HG03103 (cell line): ENCODE results near the gene NDUFB10.

Source experiments
- ATAC-seq: cut with Tn5 transposase; IDR thresholded peaks from one replicate; pipeline ENCODE4 v1.9.1; 2021; ENCODE audit warnings: low read depth; ENCODE audit not compliant: unreplicated experiment

NDUFB10 gene

GRCh38 chr16:1982013-1982433 is 22.7 kb downstream of the NDUFB10 start:
- no peak for ATAC-seq

DNA sequence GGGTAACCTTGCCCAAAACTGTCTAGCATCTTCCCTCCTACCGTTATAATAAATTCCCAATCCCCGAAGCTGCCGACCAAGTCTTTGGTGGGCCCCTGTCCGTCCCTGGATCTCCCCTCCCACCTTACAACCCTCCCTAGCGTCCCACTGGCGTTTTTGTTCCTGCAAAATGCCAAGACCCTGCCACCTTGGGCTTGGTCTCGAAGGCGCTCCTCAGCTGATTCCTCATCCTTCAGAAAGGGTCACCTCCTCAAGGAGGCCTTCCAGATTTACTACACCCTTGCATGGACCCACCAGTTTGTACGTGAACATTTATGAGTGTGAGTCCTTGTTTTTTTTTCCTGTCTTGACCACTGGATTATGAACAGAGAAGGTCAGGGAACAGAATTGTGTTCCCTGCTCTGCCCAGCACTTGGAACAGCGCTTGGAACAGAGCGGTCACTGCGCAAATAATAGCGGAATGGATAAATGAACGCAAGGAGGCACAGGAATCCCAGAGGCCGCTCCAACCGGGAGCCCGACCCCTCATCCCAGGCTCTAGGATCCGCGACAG is 23.7 kb downstream of the NDUFB10 start:
- ATAC-seq, result no peak

DNA sequence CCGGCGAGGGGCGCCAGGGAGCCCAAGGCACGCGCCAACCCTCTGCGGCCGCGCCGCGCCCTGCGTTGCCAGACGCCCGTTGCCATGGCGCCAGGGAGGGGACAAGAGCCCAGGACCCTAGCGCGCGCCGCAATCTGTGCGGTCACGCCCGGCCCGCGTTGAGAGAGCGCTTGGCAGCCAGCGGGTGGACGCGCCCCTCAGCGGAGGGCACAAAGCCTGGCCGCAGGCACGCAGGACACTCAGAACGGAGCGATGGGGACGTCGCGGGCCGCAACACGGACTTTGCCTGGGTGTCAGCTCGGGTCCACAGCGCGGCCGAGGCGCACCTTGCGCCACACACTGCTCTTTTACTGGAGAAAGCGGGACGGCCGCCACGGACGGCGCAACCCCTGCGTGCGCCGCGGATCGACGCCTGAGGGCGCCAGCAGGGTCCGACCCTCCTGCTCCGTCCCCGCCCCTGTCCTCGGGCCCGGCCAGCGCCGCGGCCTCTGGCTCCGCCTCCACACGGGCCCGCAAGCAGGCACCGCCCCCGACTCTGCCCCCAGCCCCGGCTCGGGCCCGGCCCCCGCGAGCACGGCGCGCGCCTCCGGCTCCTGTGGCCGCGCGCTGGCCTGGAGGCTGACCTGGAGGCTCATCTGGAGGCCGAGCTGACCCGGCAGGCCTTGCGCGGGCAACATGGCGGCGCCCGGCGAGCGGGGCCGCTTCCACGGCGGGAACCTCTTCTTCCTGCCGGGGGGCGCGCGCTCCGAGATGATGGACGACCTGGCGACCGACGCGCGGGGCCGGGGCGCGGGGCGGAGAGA is 24.4 kb downstream of the NDUFB10 start, which contains the start of gene GFER:
TSS of gene GFER (plus strand) at position 650 of the 803 bp plus-strand sequence. CDS start at position 676, 26 bp downstream.
- ATAC-seq, result peak; percentile 72

- no peak for ATAC-seq
Observed at GRCh38 chr16:1984347-1985225, 25.2 kb downstream of the NDUFB10 start.

DNA sequence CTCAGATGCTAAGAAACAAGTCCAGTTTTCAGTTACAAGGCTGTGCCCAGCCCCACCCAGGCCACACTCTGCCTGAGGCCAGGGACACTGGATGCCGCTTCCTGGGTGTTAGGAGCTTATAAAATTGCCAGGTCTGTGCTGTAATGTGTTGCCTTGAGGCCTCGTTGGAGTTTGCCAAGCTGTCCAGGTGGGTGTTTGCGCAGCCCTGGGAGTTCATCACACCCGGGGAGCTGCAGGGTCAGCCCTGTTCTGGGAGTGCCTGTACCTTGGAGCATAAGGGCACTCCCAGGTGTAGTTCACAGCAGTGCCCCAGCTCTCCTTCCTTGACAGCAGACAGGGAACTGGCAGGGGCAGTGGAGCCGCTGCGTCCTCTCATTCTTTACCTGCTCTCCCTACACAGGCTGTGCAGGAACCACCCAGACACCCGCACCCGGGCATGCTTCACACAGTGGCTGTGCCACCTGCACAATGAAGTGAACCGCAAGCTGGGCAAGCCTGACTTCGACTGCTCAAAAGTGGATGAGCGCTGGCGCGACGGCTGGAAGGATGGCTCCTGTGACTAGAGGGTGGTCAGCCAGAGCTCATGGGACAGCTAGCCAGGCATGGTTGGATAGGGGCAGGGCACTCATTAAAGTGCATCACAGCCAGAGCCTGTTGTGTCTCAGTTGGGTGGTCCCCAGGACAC is 26.3 kb downstream of the NDUFB10 start:
- no peak for ATAC-seq

DNA sequence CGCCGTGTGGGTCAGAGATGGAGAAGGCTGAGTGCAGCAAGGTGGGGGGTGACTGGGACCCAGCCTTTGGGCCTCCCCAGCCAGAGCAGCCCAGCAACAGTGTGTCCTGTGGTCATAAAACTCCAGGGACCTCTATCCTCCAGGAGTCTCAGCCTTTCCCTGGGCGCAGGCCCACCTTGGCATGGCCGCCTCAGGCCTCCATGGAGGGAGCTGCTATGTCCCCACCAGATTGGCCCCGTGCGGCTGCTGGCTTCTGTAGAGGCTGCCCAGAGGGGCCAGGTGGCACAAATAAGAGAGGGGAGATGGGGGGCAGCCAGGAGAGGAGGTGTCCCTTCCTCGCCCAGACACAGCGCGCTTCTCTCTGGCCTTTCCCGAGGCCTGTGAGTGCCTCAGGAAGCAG is 27.9 kb downstream of the NDUFB10 start:
- no peak for ATAC-seq

DNA sequence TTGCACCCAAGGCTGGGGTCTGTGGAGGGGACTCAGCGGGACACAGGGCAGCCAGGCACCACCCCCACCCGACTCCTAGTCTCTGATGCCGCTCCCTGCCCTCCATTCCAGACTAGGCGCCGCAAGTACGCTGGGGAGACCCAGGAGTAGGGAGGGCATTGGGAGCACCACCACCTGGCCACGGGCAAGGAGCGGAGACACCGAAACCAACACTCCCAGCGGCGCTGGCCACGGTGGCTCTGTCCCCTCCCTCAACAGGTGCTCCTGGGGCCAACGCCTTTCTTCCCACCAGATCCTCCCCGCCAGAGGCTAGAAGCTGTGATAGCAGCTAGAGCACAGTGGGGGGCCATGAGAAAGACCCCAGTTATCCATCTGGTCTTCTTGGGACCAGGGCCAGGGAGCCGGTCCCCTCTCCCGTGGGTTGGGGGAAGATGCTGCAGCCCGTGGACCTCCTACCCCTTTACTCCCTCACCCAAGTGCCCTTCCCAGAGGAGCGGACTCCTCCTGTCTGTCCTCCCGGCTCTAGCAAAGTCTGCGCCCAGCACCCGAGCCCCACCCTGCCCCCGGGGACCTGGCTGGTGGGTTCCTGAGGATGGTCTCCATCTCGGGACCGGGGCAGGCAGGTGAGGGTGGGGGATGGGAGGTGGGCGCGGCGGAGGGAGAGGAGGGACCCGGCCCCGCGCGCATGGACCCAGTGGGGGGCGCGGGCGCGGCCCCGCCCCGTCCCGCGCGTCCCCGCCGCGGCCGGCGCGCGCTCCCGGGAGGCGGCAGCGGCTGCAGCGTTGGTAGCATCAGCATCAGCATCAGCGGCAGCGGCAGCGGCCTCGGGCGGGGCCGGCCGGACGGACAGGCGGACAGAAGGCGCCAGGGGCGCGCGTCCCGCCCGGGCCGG is 30.1 kb downstream of the NDUFB10 start, which contains the start of gene SYNGR3:
TSS of gene SYNGR3 (plus strand) at position 762 of the 892 bp plus-strand sequence. CDS start 133 bp downstream, outside the sequence.
- ATAC-seq, result no peak

GRCh38 chr16:1990101-1990350 is 30.7 kb downstream of the NDUFB10 start:
- no peak for ATAC-seq

DNA sequence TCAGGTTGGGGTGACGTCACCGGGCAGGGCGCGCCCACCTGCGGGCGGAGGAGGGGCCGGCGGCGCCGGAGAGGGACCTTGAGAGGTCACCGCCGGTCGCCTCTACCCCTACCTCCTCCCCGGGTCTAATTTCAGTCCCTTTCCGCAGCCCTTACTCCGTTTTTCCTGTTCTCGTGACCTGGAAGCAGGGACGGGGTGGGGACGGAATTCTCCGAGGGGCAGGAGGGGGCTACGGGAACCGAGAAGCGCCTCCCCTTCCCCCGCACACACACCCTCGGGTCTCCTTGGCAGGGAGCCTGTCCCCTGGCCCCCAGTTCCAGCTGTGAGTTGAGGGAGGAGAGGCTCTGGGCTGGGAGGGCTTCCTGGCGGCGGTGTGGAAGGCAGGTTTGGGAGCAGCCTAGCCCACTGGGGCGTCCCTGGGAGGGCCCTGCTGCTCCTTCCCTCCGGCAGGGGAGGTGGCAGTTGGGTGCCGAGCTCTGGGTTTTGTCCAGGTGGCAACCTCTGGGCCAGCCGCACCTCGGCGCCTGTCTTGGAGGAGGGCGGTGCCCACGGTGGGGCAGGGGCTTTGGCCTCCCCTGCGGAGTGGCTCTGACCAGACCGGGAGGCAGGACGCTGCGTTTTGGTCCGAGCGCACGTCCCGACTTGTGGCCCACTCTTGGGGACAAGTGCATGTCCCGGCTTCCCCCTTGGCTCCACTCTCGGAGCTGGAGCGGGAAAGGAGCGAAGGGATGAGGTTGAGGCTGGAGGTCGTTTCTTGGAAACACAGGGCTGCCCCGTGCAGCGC is 31.2 kb downstream of the NDUFB10 start:
- no peak for ATAC-seq

- ATAC-seq, result no peak
Observed at GRCh38 chr16:1991135-1991551, 31.8 kb downstream of the NDUFB10 start.

- peak; percentile 8 for ATAC-seq
Observed at GRCh38 chr16:1991588-1991947, 32.2 kb downstream of the NDUFB10 start.

- peak; percentile 44 for ATAC-seq
Observed at GRCh38 chr16:1991948-1992703, 32.8 kb downstream of the NDUFB10 start.

- no peak for ATAC-seq
Observed at GRCh38 chr16:1992704-1993317, 33.5 kb downstream of the NDUFB10 start.

GRCh38 chr16:1993731-1994131 is 34.4 kb downstream of the NDUFB10 start:
- no peak for ATAC-seq

DNA sequence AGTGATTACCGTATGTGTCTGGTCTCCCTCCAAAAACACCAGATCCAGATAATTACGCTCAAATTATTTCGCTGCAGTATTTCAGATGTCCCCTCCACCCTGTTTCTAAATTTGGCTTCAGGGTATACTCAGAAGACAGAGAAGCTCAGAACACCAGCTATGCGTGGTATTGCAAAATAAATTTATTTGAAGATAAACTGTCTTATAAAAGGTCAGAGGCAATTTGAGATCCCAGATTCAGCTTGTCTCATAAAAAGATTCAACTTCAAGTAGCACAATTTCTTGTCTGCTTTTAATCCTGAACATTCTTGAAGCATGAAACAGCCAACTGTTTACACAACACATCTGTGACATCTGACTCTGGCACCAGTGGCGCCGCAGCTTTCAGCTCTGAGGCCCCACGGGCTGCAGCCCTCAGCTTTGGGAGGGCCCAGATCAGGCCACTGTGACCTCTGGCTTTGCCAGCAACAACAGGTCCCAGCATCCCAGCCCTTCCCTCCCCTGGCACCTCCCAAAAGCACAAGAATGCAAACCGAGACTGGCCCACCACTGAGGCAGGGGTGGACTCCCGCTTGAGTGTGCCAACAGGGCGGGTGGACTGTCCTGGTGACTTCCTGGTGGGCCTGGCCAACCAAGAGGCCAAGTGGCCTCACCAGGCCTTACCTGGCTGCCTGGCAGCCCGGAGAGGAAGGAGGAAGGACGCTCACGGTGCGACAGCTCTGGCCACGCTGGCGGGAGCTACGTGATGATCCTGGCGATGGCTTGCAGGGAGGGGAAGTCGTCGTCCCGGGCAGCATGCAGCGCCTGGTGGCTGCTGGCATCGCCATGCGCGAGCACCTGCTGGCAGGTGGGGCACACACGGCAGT is 38.4 kb downstream of the NDUFB10 start:
- ATAC-seq, result no peak

DNA sequence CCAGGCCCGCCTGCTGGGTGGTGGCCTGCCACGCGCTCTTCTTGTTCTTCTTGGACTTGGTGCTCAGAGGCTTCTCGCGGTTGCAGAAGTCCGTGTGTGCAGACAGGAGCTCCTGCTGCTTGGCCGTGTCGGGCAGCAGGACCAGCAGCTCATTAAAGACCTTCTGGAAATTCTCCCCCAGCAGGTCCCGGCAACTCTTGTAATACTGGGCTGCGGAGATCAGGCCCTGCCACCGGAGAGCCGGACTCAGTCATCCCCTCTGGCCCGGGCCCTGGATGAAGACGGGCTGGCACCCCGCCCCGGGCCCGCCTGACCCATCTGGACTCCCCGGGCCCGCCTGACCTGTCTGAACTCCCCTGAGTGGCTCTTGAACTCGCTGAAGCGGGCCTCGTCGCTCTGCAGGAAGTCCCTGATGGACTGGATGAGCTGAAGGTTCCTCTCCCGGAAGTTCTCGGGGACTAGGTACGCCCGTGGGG is 39.1 kb downstream of the NDUFB10 start:
- no peak for ATAC-seq
